HepG2 (cell line): Measurements from ENCODE around the gene NFIC. TPM values are rescaled to one million over a fixed set of nuclear protein-coding genes. Genes with fewer than 3 reads are reported as not detected.

Source experiments
- KDM4B ChIP-seq: sonication (generic); formaldehyde crosslinking; IDR thresholded peaks from 2 replicates; pipeline ENCODE4 v1.4.0; 2020; ENCODE audit warnings: missing genetic modification reagents
- MED13 ChIP-seq: sonication (generic); formaldehyde crosslinking; IDR thresholded peaks from 2 replicates; pipeline ENCODE4 v1.5.0; 2020; ENCODE audit warnings: missing genetic modification reagents
- SP4 ChIP-seq: sonication (generic); formaldehyde crosslinking; IDR thresholded peaks from 2 replicates; pipeline ENCODE4 v1.8.1; 2023; ENCODE audit warnings: mild to moderate bottlenecking, missing genetic modification reagents
- TCF7 ChIP-seq: sonication (generic); IDR thresholded peaks from 2 replicates; pipeline ENCODE4 v1.6.1; 2016; ENCODE audit warnings: antibody characterized with exemption, low read depth
- THAP9 ChIP-seq: sonication (generic); formaldehyde crosslinking; IDR thresholded peaks from 2 replicates; pipeline ENCODE4; 2020; ENCODE audit warnings: missing genetic modification reagents, mild to moderate bottlenecking, borderline replicate concordance
- ZBTB10 ChIP-seq: sonication (generic); formaldehyde crosslinking; IDR thresholded peaks from 2 replicates; pipeline ENCODE4 v1.4.0; 2020; ENCODE audit warnings: missing genetic modification reagents, borderline replicate concordance
- ZC3H13 ChIP-seq: sonication (generic); formaldehyde crosslinking; IDR thresholded peaks from 2 replicates; pipeline ENCODE4 v1.8.1; 2023; ENCODE audit warnings: mild to moderate bottlenecking, missing genetic modification reagents, moderate library complexity
- ZNF143 ChIP-seq: sonication (generic); formaldehyde crosslinking; IDR thresholded peaks from 2 replicates; pipeline ENCODE4 v1.4.0; 2020; ENCODE audit warnings: missing genetic modification reagents
- ZSCAN29 ChIP-seq: sonication (generic); formaldehyde crosslinking; conservative IDR thresholded peaks from 2 replicates; pipeline ENCODE4 v1.4.0; 2020; ENCODE audit warnings: mild to moderate bottlenecking, missing genetic modification reagents
- polyA plus RNA-seq, 8 experiments: library from polyadenylated mRNA; depleted of rRNA in 3 of 8; stranded (reverse) in 7 of 8; unstranded in 1 of 8; fragments of >200 nt; fragmentation: Illumina TruSeq in 4 of 8; extraction: Trizol in 4 of 8; gene quantifications; 2 replicates each; pipeline versions ENCODE4 v1.2.1 to v1.2.3, GENCODE V29; 2011 to 2016; ENCODE audit warnings: low read depth in 4 of 8, missing spikeins in 1 of 8, mixed read lengths in 1 of 8; ENCODE audit not compliant: insufficient read depth in 1 of 8
- total RNA-seq, 5 experiments: library from RNA; depleted of rRNA; stranded (reverse); fragments of >200 nt; fragmentation: Illumina TruSeq; extraction: Trizol; gene quantifications; 2 replicates each; pipeline ENCODE4 v1.2.3, GENCODE V29; 2016; ENCODE audit warnings: low read depth in 1 of 5
- TF ChIP-seq, protein P1 (sequence below): fragments of 450-650 bp; IDR thresholded peaks from 2 replicates; pipeline ENCODE4 v1.6.1; 2017

Gene NFIC
- total and polyA plus RNA-seq, 2 of the 13 experiments (the other 11 are each of a cell fraction or from before 2014, with no cell fraction given), result 1.3 to 2.5 TPM

- TF ChIP-seq ZBTB10 (CRISPR knock-in tag) (no peak), ZC3H13 (no peak), ZNF143 (no peak), SP4 (no peak), KDM4B (no peak), TCF7 (no peak), THAP9 (CRISPR knock-in tag) (no peak), ZSCAN29 (CRISPR knock-in tag) (no peak), MED13 (CRISPR knock-in tag) (no peak)
- TF ChIP-seq, protein P1, sequence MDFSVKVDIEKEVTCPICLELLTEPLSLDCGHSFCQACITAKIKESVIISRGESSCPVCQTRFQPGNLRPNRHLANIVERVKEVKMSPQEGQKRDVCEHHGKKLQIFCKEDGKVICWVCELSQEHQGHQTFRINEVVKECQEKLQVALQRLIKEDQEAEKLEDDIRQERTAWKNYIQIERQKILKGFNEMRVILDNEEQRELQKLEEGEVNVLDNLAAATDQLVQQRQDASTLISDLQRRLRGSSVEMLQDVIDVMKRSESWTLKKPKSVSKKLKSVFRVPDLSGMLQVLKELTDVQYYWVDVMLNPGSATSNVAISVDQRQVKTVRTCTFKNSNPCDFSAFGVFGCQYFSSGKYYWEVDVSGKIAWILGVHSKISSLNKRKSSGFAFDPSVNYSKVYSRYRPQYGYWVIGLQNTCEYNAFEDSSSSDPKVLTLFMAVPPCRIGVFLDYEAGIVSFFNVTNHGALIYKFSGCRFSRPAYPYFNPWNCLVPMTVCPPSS, result no peak
These were observed at the start of gene NFIC (continued) for GRCh38 chr19:3365836-3366752.
